Measurements from ENCODE around the gene ZCWPW1. TPM values are rescaled to one million over a fixed set of nuclear protein-coding genes. Genes with fewer than 3 reads are reported as not detected.

The ZCWPW1 gene
- total and polyA plus RNA-seq, 2 of the 13 experiments (the other 11 are each of a cell fraction or from before 2014, with no cell fraction given) = 2.4 to 2.5 TPM

GRCh38 chr7:100444311-100445278 is 16.1 kb upstream of the ZCWPW1 start (continued):
- TF ChIP-seq DPF2 (CRISPR knock-in tag; IDR thresholded peaks at IDR 0.05; ENCODE audit: borderline replicate concordance, low read depth) (peak; percentile 77; the same call in 1 of the 2 replicates), IKZF4 (CRISPR knock-in tag; IDR thresholded peaks at IDR 0.05; ENCODE audit: borderline replicate concordance, low read depth, not compliant biosample characterization) (peak; percentile 54), ETV5 (CRISPR knock-in tag; IDR thresholded peaks at IDR 0.05; ENCODE audit: borderline replicate concordance) (peak; percentile 97), THYN1 (CRISPR knock-in tag; IDR thresholded peaks at IDR 0.05; ENCODE audit: borderline replicate concordance, low read depth) (0 out of 2 replicates have a peak, but pooled peaks have one; percentile 76), RBM39 (IDR thresholded peaks at IDR 0.05; ENCODE audit: low read depth, low read length, poor library complexity, severe bottlenecking) (no peak), ZNF235 (CRISPR knock-in tag; IDR thresholded peaks at IDR 0.05; ENCODE audit: borderline replicate concordance) (no peak), ZNF775 (CRISPR knock-in tag; IDR thresholded peaks at IDR 0.05; ENCODE audit: borderline replicate concordance) (no peak), ATF1 (CRISPR knock-in tag; IDR thresholded peaks at IDR 0.05) (no peak), SIN3A (IDR thresholded peaks at IDR 0.05; ENCODE audit: borderline replicate concordance, low read depth, low read length) (peak; percentile 65; the same call in 1 of the 2 replicates), SKIL (CRISPR knock-in tag; IDR thresholded peaks at IDR 0.05; ENCODE audit: borderline replicate concordance) (peak; percentile 88), ZNF747 (CRISPR knock-in tag; IDR thresholded peaks at IDR 0.05; ENCODE audit: borderline replicate concordance) (peak; percentile 61; the same call in 1 of the 2 replicates), SRSF1 (optimal IDR thresholded peaks at IDR 0.05; ENCODE audit: low read depth, low read length) (no peak), KLF11 (CRISPR knock-in tag; IDR thresholded peaks at IDR 0.05) (no peak), ZNF691 (CRISPR knock-in tag; IDR thresholded peaks at IDR 0.05; ENCODE audit: borderline replicate concordance, low read depth) (peak; percentile 34; the same call in 1 of the 2 replicates), ZNF510 (CRISPR knock-in tag; IDR thresholded peaks at IDR 0.05; ENCODE audit: low read depth) (no peak), ZNF256 (CRISPR knock-in tag; conservative IDR thresholded peaks at IDR 0.05) (no peak), GMEB2 (CRISPR knock-in tag; IDR thresholded peaks at IDR 0.05; ENCODE audit: low read depth) (no peak), ZC3H13 (CRISPR knock-in tag; IDR thresholded peaks at IDR 0.05) (0 out of 2 replicates have a peak, but pooled peaks have one; percentile 71), ZSCAN21 (CRISPR knock-in tag; IDR thresholded peaks at IDR 0.05; ENCODE audit: borderline replicate concordance) (peak; percentile 72; the same call in 1 of the 2 replicates), ZNF460 (CRISPR knock-in tag; IDR thresholded peaks at IDR 0.05; ENCODE audit: borderline replicate concordance) (peak; percentile 92), RBFOX2 (IDR thresholded peaks at IDR 0.05; ENCODE audit: low read depth, low read length) (peak; percentile 43; the same call in 1 of the 2 replicates), ZNF292 (CRISPR knock-in tag; IDR thresholded peaks at IDR 0.05; ENCODE audit: borderline replicate concordance, low read depth) (peak; percentile 60; the same call in 1 of the 2 replicates), RAD51 (IDR thresholded peaks at IDR 0.05; ENCODE audit: borderline replicate concordance) (peak; percentile 48), JDP2 (CRISPR knock-in tag; IDR thresholded peaks at IDR 0.05; ENCODE audit: borderline replicate concordance) (no peak)

All from HepG2 (cell line).